ENCODE results near the gene PRKCH.

DNA sequence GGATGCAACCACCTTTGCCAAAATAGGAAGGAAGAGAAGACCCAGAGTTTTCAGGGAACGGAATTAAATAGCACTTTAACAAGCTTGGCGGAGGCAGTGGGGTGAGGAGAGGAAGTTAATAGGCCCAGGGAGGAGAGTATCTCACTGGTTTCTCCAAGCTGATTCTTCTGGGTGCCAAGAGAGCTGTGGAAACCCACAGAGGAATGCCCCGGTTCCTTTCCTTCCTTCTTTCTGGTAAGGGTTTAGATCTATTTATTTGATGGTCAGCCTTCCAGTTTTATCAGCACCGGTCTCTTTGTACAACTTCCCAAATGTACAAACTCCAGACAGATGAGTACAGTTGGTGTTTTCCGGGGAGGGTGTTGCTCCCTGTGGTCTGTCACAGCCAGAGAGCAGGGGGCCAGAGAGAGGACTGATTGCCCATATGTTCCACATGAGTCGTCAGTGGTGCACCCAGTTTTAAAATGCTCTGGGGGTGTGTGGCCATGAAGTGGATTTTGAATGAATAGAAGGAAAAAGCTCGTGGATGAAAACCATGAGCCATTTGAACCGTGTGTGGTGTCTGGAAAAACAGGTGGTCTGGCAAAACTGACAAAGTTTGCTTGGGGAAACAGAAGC lies 26.6 kb downstream of the PRKCH start:
- TF ChIP-seq, protein P1, sequence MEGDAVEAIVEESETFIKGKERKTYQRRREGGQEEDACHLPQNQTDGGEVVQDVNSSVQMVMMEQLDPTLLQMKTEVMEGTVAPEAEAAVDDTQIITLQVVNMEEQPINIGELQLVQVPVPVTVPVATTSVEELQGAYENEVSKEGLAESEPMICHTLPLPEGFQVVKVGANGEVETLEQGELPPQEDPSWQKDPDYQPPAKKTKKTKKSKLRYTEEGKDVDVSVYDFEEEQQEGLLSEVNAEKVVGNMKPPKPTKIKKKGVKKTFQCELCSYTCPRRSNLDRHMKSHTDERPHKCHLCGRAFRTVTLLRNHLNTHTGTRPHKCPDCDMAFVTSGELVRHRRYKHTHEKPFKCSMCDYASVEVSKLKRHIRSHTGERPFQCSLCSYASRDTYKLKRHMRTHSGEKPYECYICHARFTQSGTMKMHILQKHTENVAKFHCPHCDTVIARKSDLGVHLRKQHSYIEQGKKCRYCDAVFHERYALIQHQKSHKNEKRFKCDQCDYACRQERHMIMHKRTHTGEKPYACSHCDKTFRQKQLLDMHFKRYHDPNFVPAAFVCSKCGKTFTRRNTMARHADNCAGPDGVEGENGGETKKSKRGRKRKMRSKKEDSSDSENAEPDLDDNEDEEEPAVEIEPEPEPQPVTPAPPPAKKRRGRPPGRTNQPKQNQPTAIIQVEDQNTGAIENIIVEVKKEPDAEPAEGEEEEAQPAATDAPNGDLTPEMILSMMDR (IDR thresholded peaks at IDR 0.05) = no peak
- no peak for TF ChIP-seq POLR2A (IDR thresholded peaks at IDR 0.05)
